GM21381 (cell line): ENCODE data around the gene GLP1R.
"Not testable (repeated sequence)": the region's sequence is repeated elsewhere in the genome, so short reads cannot be mapped to it uniquely, and the experiment has no call there.

ENCODE experiments used
- ATAC-seq: cut with Tn5 transposase; IDR thresholded peaks from one replicate; pipeline ENCODE4 v1.9.1; 2021; ENCODE audit warnings: mild to moderate bottlenecking, moderate library complexity; ENCODE audit not compliant: unreplicated experiment

Gene GLP1R

DNA sequence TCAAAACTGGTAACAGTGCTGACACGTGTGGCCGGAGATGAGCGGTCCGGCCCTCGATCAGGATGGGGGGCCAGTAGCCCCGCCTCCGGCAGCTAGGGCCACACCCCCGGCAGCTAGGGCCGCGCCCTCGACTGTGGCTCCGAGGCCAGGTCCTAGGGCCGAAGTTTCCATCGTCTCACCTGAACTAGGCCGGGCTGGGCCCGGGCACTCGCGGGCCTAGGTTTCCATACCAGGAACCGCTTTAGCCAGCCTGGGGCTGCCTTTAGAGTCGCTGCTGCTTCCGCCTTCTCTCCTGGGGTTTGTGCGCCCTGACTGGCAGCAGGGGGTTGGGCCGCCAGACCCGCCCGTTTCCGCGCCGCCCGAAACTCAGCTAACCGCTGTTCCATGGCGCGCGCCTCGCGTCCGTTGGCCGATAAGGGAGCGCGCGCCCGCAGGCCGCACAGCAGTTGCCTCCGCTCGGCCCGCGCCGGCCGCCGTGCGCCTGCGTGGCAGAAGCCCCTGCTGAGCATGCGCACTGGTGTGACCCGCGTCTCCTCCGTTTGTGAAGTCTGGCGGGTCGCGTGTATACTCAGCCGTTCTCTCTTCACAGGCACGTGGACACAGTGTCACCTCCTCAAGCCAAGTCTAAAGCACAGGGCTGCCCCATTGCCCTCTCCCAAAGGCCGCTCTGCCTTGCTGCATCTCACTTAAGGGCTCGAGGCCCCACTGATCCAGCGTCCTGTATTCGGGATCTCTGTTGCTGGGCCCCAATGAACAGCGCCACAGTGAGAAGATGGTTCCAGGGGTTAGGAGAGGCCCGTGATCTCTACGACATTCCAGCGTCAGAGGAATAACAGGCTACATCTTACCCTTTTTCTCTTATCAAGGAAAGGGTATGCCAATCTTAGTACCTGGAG is 66.4 kb downstream of the GLP1R start, which contains the start of gene SAYSD1:
TSS of gene SAYSD1 (minus strand) at position 483 of the 896 bp plus-strand sequence. CDS start at position 386, 97 bp downstream.
- peak; percentile 88 for ATAC-seq

DNA sequence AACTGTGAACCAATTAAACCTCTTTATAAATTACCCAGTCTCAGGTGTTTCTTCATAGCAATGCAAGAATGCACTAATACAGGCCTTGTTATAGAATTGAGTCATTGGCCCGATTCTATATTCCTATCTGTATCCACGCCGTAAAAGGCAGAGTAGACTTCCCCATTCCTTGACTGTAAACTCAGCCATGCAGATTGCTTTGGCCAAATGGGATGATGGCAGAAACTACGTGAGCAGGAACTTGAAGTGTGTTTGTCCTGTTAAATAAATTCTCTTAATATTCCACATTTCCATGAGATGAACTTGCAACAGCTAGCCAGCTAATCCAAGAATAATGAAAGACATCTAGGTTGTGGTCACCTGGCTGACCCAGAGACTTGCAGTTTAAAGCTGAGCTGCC is 70.3 kb downstream of the GLP1R start:
- ATAC-seq = no peak

GRCh38 chr6:39124114-39124513 is 75.5 kb downstream of the GLP1R start:
- no peak for ATAC-seq

- ATAC-seq = no peak
These were observed 79.5 kb downstream of the GLP1R start for GRCh38 chr6:39128106-39128505.

DNA sequence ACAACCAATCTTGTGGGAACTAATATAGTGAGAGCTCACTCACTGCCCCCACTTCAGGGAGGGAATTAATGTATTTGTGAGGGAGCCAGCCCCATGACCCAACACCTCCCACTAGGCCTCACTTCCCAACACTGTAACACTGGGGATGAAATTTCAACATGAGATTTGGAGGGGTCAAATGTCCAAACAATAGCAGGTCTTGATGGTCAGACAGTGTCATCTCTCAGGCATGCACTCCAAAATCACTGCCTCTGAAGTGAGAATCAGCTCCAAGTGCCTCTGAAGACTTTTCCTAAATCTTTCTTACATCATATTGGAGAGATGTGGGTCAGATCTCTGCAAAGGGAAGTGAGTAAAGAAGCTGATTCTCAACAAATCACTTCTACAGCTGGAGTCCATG is 80.3 kb downstream of the GLP1R start:
- no peak for ATAC-seq

DNA sequence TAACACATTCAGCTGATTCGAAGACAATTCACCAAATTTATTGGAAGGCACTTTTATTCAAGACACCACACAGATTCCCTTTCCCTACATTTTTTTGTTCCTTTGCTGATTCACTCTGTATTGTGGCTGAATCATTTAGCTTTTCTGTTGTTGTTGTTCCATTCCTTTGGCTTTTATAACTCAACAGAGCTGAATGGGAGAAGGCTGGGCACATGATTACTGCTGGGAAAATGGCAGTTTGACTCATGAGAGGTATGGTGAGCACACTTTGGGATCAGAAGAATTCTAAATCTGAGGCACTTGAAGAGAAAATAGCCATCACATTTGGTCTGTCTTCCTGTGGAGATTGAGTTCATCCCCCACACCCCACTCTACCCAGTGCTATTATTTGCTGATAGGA is 82.1 kb downstream of the GLP1R start:
- no peak for ATAC-seq

GRCh38 chr6:39134761-39135160 is 86.2 kb downstream of the GLP1R start:
- not testable (repeated sequence) for ATAC-seq

DNA sequence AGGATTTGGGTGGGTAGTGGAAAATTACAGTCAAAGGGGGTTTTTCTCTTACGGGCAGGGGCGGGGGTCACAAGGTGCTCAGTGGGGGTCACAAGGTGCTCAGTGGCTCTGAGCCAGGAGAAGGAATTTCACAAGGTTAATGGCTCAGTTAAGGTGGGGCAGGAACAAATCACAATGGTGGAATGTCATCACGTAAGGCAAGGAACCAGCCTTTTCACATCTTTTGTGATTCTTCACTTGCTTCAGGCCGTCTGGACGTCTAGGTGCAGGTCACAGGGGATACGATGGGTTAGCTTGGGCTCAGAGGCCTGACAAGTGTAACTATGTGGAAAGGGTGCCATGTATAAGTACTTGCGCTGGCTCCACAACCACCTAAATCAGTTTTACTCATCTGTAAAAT is 87.6 kb downstream of the GLP1R start:
- not testable (repeated sequence) for ATAC-seq

GRCh38 chr6:39137245-39137644 is 88.7 kb downstream of the GLP1R start:
- ATAC-seq = no peak
